B cell (primary cell): ENCODE data around the gene LRRC72.

Experiments
- CTCF ChIP-seq: fragments of 200-600 bp; IDR thresholded peaks from one replicate; pipeline ENCODE4 v1.8.0; 2022; ENCODE audit warnings: antibody characterized with exemption, mild to moderate bottlenecking
- EZH2 ChIP-seq: IDR thresholded peaks from 2 replicates; pipeline ENCODE4 v1.6.1; 2012; ENCODE audit warnings: borderline replicate concordance, low read depth, mild to moderate bottlenecking, moderate library complexity, low read length; ENCODE audit not compliant: insufficient read depth, poor library complexity, severe bottlenecking

GRCh38 chr7:16556359-16556758, 29.7 kb downstream of the LRRC72 start:
- TF ChIP-seq EZH2: no peak
- TF ChIP-seq CTCF: no peak
